NB4 (cell line): ENCODE measurements around the gene MPZL3.

Source experiments
- CTCF ChIP-seq: IDR thresholded peaks from one replicate; pipeline ENCODE4 v1.5.1; 2012; ENCODE audit warnings: low read depth, low read length
- POLR2A ChIP-seq: IDR thresholded peaks from 2 replicates; pipeline ENCODE4 v1.6.1; 2011; ENCODE audit warnings: mild to moderate bottlenecking; ENCODE audit not compliant: insufficient read length; ENCODE audit errors: extremely low read depth

DNA sequence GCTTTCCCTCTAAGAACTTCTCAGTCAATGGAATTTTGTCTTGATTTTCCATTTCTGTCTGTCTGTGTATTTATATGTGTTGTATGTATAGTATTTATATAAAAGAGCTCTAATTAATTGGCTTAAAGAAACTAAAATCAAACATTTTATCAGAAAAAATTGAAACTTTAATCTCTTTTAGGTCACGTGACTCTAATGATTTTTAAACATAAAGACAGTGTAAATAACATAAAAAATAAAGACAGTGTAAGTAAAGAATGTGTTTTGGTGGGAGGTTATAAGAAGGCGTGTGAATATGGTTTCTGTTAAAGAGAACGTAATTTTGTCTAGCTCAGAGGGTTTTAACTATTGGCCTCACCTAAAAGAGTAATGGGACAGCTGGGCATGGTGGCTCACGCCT lies 29.7 kb downstream of the MPZL3 start:
- TF ChIP-seq POLR2A: no peak
- TF ChIP-seq CTCF: no peak
